Naive thymus-derived CD8-positive, alpha-beta T cell (primary cell): ENCODE measurements around the gene DHRS12. TPM values are rescaled to one million over a fixed set of nuclear protein-coding genes. Genes with fewer than 3 reads are reported as not detected.
A peak's percentile ranks its signal among the peaks of the same experiment; 100 is the strongest.

Experiments used
- ATAC-seq, 2 donors: fragments of 150-1000 bp; cut with Tn5 transposase in 1 of 2; sonication (Bioruptor Pico), chemical (Tn5 transposase) in 1 of 2; 1 replicate in 1 of 2; 2 replicates in 1 of 2; pipeline ENCODE4 v1.10.0; 2021; ENCODE audit warnings: mild to moderate bottlenecking in 2 of 2, moderate library complexity in 2 of 2
- POLR2A ChIA-PET: fragments of 350-600 bp; sonication (Branson Sonifier 250); formaldehyde crosslinking; loops from one replicate; lab custom pipeline; 2021; ENCODE audit warnings: antibody characterized with exemption; lab: Charles Lee
- DNase-seq, 10 donors: peaks; one replicate each; pipeline versions ENCODE4 v3.0.0 to v3.0.0-alpha.2; 2020 to 2022
- H3K27ac Mint-ChIP-seq, 10 donors: one replicate each; pipeline ENCODE4 v1.8.0; 2020 to 2022; ENCODE audit warnings: mild to moderate bottlenecking in 10 of 10, mixed read lengths in 10 of 10, moderate library complexity in 4 of 10, inconsistent platforms in 1 of 10
- H3K27me3 Mint-ChIP-seq, 5 donors: one replicate each; pipeline ENCODE4 v1.8.0; 2021 to 2022; ENCODE audit warnings: mixed read lengths in 5 of 5
- H3K36me3 Mint-ChIP-seq, 3 donors: one replicate each; pipeline ENCODE4 v1.8.0; 2020 to 2022; ENCODE audit warnings: mixed read lengths in 3 of 3, mild to moderate bottlenecking in 2 of 3, inconsistent platforms in 1 of 3
- H3K4me1 Mint-ChIP-seq, 4 donors: one replicate each; pipeline ENCODE4 v1.8.0; 2021 to 2022; ENCODE audit warnings: mixed read lengths in 4 of 4
- H3K4me3 Mint-ChIP-seq, 10 donors: one replicate each; pipeline ENCODE4 v1.8.0; 2020 to 2022; ENCODE audit warnings: mild to moderate bottlenecking in 10 of 10, mixed read lengths in 10 of 10, moderate library complexity in 6 of 10, inconsistent platforms in 1 of 10
- H3K9me3 Mint-ChIP-seq, 9 donors: one replicate each; pipeline ENCODE4 v1.8.0; 2020 to 2022; ENCODE audit warnings: mixed read lengths in 9 of 9, mild to moderate bottlenecking in 3 of 9, inconsistent platforms in 1 of 9, moderate library complexity in 1 of 9
- polyA plus RNA-seq, 3 donors: library from polyadenylated mRNA; unstranded; fragments of 300-500 nt; fragmentation: Illumina TruSeq; gene quantifications; one replicate each; pipeline ENCODE4 v1.2.3, GENCODE V29; 2021
- total RNA-seq, 8 experiments: library from RNA in 2 of 8; stranded (reverse) in 2 of 8; gene quantifications; one replicate each; pipeline ENCODE4 v1.2.3 and lab custom pipeline; 2021 to 2026

The DHRS12 gene
- total and polyA plus RNA-seq, 5 experiments from 2014 or later = 22.1 to 33.2 (median 24.2) TPM

DNA sequence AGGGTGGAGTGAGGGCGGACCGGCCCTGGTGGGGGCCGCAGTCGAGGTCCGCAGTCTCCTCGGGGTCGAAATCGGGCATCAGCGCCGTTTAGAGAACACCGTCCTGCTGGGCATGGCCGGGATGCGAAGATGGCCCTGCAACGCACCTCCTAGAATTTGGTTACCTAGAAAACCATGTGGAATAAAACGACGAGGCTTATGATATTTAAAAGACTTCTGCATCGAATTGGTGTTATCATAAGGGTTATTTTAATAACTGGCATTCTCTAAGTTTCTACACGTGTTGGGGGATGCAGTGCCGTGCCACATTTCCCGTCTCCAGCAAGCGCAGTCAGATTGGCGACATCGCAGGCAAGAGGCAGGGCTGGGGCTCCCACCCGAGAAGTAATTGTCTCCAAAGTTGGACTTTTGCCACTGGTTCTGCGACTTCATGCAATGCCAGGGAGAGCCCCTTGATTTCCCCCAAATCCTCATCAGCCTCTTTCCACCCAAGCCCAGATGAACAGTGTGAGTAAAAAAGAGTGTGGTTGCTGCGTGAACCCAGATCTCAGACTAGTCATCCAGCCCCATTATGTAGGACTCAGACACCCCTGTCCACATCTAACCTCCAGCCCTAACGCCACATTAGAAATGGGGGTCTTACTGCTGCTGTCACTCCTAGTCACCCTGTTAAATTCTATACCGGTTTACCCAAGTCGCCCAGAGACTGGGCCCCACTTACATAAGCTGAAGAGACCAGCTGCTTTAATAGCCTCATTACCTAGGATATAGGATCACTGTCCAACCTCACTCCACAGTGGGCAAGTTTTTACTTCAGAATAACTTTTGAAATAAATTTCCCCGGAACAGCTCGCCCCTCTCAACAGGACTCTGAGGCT, 571 bp upstream of the DHRS12 start:
- peak; percentile 3 to 4 for ATAC-seq
- Mint-ChIP-seq H3K27me3 (peaks cover 0 to 3% (median 0%) of the 10 kb centered on the region in 5 donors), H3K4me1 (peaks cover 19 to 65% (median 57%) of the 10 kb centered on the region in 4 donors), H3K27ac (peak overlapping the region; percentile 95 to 100 (median 99)), H3K36me3 (peaks cover under 1 to 18% (median 12%) of the 10 kb centered on the region in 3 donors), H3K4me3 (peak overlapping the region; percentile 86 to 99 (median 90)), H3K9me3 (no peaks in the 10 kb centered on the region)
- POLR2A ChIA-PET = interaction anchor here (0.6 to 8.3 kb wide), 9 partner anchors 10 to 390 kb away, joined by 3 to 173 read pairs (median 4); partner anchors contain the start of genes ALG11 and INTS6
- peak in 5 of 10 donors; percentile 46 to 73 (median 51) for DNase-seq

DNA sequence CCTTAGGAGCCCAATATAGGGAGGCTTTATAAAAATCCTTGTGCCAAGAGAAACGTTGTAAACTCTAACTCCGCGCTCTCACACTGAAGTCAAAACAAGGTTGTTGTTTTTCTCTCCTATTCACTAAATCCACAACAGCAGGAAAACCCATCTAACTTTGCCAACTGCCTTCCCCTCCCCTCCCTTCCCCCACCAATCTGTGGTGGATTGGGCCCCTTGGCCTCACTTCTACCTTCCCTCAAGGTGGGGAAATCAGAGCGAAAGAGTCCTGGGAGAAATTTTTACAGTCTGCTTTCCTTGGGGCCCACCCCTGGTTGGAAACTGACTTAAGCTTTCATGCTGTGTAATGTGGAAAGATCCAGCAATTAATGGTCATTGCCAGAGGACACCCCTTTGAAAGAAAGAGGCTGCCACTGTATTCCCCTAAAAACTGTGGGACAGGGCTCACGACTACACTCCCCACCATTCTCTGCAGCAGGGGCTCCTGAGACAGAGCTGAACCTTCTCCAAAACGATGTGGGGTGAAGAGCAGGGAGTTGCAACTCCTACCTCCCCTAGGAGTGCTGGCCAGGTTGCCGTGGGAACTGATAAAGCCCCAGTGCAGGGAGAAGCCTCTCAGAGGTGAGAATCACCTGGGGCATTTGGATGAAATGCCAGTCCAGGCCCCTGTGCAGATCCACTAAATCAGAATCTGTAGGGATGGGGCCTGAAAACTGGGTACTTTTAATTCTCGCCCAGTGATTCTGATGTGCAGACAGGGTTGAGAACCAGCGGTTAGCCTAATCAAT, 1.1 kb downstream of the DHRS12 start:
- H3K4me1 Mint-ChIP-seq = peaks cover 19 to 61% (median 57%) of the 10 kb centered on the region in 4 donors
- peak overlapping the region; percentile 97 to 100 (median 100) for H3K27ac Mint-ChIP-seq
- H3K27me3 Mint-ChIP-seq = peaks cover 0 to 3% (median 0%) of the 10 kb centered on the region in 5 donors
- H3K9me3 Mint-ChIP-seq = no peaks in the 10 kb centered on the region
- peak in 1 of 2 donors; percentile 0 for ATAC-seq
- peak overlapping the region; percentile 89 to 99 (median 95) for H3K4me3 Mint-ChIP-seq
- peaks cover 0 to 5% (median 0%) of the 10 kb centered on the region in 3 donors for H3K36me3 Mint-ChIP-seq
- no peak for DNase-seq
- POLR2A ChIA-PET = interaction anchor here (0.8 to 9.2 kb wide), 8 partner anchors 8 to 392 kb away, joined by 3 to 173 read pairs (median 4); partner anchors contain the start of gene INTS6

DNA sequence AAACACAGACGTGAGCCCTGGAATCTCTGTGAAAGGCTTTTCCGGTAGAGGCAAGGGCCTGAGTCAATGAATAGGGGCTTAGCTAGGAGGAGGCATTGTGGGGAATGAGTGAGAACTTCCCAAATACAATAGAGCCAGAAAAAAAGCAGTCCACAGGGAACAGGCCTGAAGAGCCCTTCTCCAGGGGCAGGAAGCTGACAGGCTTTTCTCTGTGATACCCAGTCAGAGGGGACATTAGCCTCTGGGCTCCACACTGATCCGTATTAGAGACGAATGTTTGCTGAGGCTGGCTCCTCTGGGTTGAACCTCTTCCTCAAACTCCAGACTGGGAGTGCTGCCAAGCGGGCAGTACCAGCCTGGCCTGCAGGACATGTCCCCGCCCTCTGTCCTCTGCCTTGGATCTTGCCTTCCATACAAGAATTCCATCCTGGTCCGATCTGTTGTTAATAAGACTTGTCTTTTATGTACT, 2.3 kb downstream of the DHRS12 start:
- POLR2A ChIA-PET = interaction anchor here (0.6 to 9.2 kb wide), 4 partner anchors 22 to 360 kb away, joined by 3 to 173 read pairs (median 54); partner anchors contain the start of gene INTS6
- H3K27me3 Mint-ChIP-seq = peaks cover 0 to 3% (median 0%) of the 10 kb centered on the region in 5 donors
- DNase-seq (no peak), ATAC-seq (no peak)
- H3K9me3 Mint-ChIP-seq = no peaks in the 10 kb centered on the region
- H3K4me3 Mint-ChIP-seq = peak overlapping the region in 9 of 10 donors; percentile 70 to 99 (median 94)
- H3K36me3 Mint-ChIP-seq = peaks cover 0 to 7% (median 0%) of the 10 kb centered on the region in 3 donors
- H3K27ac Mint-ChIP-seq = peak overlapping the region; percentile 97 to 100 (median 100)
- peaks cover 21 to 62% (median 57%) of the 10 kb centered on the region in 4 donors for H3K4me1 Mint-ChIP-seq

DNA sequence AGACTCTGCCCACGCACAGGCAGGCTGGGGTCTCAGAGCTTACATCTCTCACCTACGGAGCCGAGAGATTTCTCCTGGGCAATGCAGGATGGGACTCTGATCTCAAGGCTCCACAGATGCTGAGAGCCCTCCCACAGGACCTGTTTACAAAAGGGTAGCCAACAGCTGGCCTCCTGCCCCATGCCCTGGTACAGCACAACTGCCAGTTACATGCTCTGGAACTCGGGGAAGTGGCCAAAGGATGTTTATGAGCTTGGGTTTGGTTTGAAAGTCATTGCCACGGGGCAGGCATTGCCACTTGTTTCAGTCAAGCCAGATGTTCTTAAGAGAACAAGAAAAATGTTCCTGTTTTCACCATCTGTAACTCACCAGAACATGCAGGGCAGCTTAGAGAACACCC, 3.5 kb downstream of the DHRS12 start:
- Mint-ChIP-seq H3K36me3 (peaks cover 0 to 11% (median 2%) of the 10 kb centered on the region in 3 donors), H3K4me3 (no peak overlapping the region), H3K4me1 (peaks cover 21 to 52% (median 46%) of the 10 kb centered on the region in 4 donors), H3K9me3 (no peaks in the 10 kb centered on the region), H3K27ac (peak overlapping the region in 9 of 10 donors; percentile 3 to 100 (median 75)), H3K27me3 (peaks cover 0 to 3% (median 0%) of the 10 kb centered on the region in 5 donors)
- ATAC-seq (no peak), DNase-seq (no peak)
- POLR2A ChIA-PET = interaction anchor here (1.0 to 9.2 kb wide), 3 partner anchors 15 to 348 kb away, joined by 3 to 173 read pairs (median 106); partner anchors contain the start of gene INTS6

DNA sequence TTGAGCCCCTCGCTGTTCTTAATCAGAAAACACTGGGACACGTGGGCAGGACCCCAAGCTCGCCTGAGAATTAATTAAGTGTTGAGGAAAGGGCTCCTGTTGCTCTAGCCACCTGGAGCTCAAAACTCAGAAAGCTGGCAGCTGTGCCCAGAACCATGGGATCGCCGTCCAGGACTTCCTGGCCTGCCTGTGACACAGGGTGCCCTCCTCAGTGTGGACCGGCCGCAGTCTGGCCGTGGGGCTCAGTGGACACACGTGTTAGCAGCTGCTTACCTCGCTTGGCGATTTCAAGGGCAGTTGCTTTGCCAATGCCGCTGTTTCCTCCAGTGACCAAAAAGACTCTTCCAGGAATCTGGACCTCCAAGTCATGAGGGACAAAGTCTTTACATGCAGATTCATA, 4.7 kb downstream of the DHRS12 start:
- H3K4me1 Mint-ChIP-seq = peaks cover 11 to 52% (median 40%) of the 10 kb centered on the region in 4 donors
- H3K4me3 Mint-ChIP-seq = no peak overlapping the region

DNA sequence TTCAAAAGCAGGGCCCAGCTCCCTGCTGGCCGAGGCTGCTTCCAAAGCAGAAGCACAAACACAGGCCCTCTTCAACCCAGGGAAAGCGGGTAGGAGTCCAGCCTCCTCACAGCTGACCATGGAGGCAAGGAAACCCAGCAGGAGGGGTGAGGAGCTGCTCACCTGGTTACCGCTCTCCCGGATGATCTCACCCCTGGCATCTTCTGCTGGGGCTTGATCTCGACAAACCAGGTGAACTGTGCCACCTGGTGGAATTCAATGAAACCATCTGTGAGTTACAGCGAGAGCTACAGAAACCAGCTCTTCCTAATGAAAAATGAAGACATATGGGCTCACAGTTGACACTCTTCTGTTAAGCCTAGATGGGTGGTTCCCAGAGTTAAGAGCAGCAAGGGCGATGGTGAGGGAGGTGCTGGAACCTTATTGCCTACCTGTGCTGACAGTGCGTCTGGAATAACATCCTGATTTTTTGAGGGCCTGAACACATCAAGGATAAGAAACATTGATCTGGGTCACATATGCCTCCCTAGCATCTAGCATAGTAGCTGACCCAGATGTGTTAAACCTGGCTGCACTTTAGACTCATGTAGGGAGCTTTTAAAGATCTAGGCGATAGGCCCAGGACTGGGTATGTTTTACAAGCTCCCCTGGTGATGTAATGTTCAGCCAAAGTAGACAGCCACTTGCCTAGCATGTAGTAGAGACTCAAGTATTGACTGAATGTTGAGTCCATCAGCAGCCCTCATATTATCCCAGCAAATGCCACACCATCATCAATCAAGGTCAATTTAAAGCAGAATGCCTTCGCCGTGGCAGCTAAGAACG, 6.1 kb downstream of the DHRS12 start:
- Mint-ChIP-seq H3K9me3 (no peaks in the 10 kb centered on the region), H3K27ac (peak overlapping the region in 9 of 10 donors; percentile 40 to 86 (median 73)), H3K36me3 (peaks cover 0 to 25% (median 2%) of the 10 kb centered on the region in 3 donors), H3K4me3 (no peak overlapping the region), H3K27me3 (no peaks in the 10 kb centered on the region), H3K4me1 (peaks cover 9 to 58% (median 39%) of the 10 kb centered on the region in 4 donors)
- ATAC-seq = peak; percentile 56 to 68
- peak in 9 of 10 donors; percentile 38 to 76 (median 63) for DNase-seq
- POLR2A ChIA-PET = interaction anchor here (0.9 to 9.2 kb wide), 8 partner anchors 10 to 512 kb away, joined by 3 to 106 read pairs (median 3); partner anchors contain the start of gene INTS6

More for the DNA sequence above, 4.7 kb downstream of the DHRS12 start:
- no peak for DNase-seq
- Mint-ChIP-seq H3K36me3 (peaks cover 0 to 14% (median 2%) of the 10 kb centered on the region in 3 donors), H3K9me3 (no peaks in the 10 kb centered on the region), H3K27me3 (peaks cover 0 to 3% (median 0%) of the 10 kb centered on the region in 5 donors), H3K27ac (peak overlapping the region in 6 of 10 donors; percentile 7 to 100 (median 60))
- POLR2A ChIA-PET = interaction anchor here (1.0 to 9.2 kb wide), 3 partner anchors 8 to 513 kb away, joined by 3 to 106 read pairs (median 3); partner anchors contain the start of gene INTS6
- no peak for ATAC-seq

DNA sequence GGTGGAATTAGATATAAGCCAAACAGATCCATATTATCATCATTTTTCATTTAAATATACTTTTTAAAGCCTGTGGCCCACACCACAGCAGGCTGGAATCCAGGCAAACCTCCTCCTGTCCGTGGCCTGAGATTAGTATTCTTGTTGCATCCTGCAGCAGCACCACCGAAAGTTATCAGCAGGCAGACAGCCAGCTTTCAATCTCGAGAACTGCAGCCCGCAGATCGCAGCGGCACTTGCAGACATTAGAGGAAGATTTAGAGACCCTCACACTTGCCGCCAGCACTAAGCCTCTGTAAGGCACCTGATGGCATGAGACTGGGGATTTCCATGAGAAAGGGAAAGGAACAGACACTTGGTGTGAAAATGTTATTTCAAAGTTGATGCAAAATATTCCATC, 7.4 kb downstream of the DHRS12 start:
- H3K9me3 Mint-ChIP-seq = no peaks in the 10 kb centered on the region
- no peak overlapping the region for H3K4me3 Mint-ChIP-seq
- POLR2A ChIA-PET = interaction anchor here (9.2 kb wide), 1 partner anchor 344 kb away, joined by 106 read pairs; the partner anchor contains the start of gene INTS6
- peaks cover 0 to 38% (median 16%) of the 10 kb centered on the region in 3 donors for H3K36me3 Mint-ChIP-seq
- H3K27me3 Mint-ChIP-seq = no peaks in the 10 kb centered on the region
- DNase-seq = no peak
- ATAC-seq = no peak
- H3K27ac Mint-ChIP-seq = peak overlapping the region in 1 of 10 donors; percentile 77
- H3K4me1 Mint-ChIP-seq = peaks cover 6 to 44% (median 28%) of the 10 kb centered on the region in 4 donors

DNA sequence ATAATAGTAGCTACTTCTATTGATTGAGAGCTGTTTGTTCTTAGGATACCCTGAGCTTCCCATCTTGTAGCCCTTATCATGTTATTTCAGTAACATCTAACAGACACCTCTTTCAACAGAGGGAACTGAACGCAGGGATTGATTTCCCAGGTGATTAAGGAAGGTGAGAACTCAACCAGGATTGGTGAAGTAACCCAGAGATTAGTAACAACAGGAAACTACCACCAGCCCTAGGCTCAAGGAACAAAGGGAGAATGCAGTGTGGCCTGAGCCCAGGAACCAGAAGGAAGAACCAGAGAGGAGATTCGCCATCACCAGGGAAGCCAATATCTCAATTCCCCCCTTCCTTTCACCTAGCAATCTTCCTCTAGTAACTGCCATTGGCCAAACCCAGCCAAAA, 8.5 kb downstream of the DHRS12 start:
- POLR2A ChIA-PET = interaction anchor here (1.0 to 9.2 kb wide), 2 partner anchors 8 to 343 kb away, joined by 4 to 106 read pairs; partner anchors contain the start of gene INTS6
- peaks cover 0 to 46% (median 17%) of the 10 kb centered on the region in 3 donors for H3K36me3 Mint-ChIP-seq

DNA sequence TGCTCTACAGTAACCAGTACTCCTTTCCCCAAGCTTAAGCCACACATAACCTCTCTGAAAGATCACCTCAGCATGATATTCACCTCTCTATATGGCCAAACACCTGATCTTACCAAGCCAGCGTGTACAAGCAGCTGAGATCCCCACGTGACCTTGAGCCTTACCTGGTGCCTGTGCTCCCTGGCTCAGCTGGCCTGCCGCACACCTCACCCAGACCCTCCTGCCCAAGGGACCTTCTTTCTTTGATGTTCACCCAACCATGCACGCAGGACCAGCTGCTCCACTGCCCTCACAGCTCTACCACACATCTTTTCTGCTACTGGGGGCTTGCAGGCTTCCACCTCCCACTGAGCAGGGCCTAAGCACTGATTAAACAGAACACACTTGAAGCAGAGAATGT, 9.0 kb downstream of the DHRS12 start:
- POLR2A ChIA-PET = interaction anchor here (1.0 to 9.2 kb wide), 2 partner anchors 8 to 343 kb away, joined by 4 to 106 read pairs; partner anchors contain the start of gene INTS6
- Mint-ChIP-seq H3K9me3 (no peaks in the 10 kb centered on the region), H3K27ac (peak overlapping the region in 1 of 10 donors; percentile 20), H3K36me3 (peaks cover 0 to 49% (median 19%) of the 10 kb centered on the region in 3 donors), H3K4me1 (peaks cover 7 to 35% (median 24%) of the 10 kb centered on the region in 4 donors), H3K4me3 (no peak overlapping the region), H3K27me3 (no peaks in the 10 kb centered on the region)
- ATAC-seq (no peak), DNase-seq (no peak)

More for the DNA sequence above, 8.5 kb downstream of the DHRS12 start:
- Mint-ChIP-seq H3K4me1 (peaks cover 7 to 38% (median 25%) of the 10 kb centered on the region in 4 donors), H3K27ac (peak overlapping the region in 3 of 10 donors; percentile 20 to 61 (median 20)), H3K4me3 (no peak overlapping the region), H3K27me3 (no peaks in the 10 kb centered on the region), H3K9me3 (no peaks in the 10 kb centered on the region)
- no peak for DNase-seq
- no peak for ATAC-seq

DNA sequence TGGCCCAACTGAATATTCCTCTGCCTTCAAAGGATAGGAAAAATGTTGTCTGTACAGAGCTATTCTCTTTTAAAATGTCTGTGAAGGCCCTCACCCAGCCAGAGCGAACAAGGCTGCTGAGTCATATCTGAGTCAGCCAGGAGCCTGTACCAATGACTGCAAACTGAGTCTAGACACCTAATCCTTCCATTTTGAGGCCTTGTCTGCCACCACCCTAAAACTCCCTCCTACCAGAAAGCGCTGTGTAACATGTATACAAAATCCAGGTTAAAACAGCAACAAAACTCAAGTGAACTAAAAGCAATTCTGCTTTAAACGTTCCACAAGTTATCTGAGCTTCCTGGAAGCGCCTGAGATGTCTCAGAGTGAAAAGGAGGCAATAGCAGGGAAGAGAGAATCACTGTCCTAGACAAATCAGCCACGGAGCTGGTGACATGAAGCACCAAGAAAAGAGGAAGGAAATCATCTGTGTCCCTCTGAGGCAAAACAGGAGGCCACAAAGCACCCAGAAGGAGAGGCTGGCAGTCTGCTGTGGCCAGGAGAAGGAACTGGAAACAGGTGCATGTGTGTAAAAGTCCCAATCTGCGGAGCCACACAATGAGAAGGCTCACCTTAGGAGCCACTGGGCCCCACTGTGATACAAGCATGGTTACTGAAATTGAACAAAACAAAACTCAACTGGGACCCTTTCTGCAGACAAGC, 10.2 kb downstream of the DHRS12 start:
- Mint-ChIP-seq H3K27me3 (no peaks in the 10 kb centered on the region), H3K4me3 (peak overlapping the region in 1 of 10 donors; percentile 26), H3K4me1 (peaks cover 9 to 35% (median 21%) of the 10 kb centered on the region in 4 donors), H3K9me3 (no peaks in the 10 kb centered on the region), H3K27ac (peak overlapping the region in 4 of 10 donors; percentile 9 to 71 (median 52)), H3K36me3 (peaks cover 0 to 61% (median 26%) of the 10 kb centered on the region in 3 donors)
- ATAC-seq (peak in 1 of 2 donors; percentile 24), DNase-seq (no peak)
- POLR2A ChIA-PET = no interaction called here
